Kidney capillary endothelial cell (primary cell): Measurements from ENCODE around the gene ITPR3.

Experiments
- DNase-seq: peaks from one replicate; pipeline ENCODE4 v3.0.0-alpha.2; 2018; ENCODE audit warnings: low spot score

ITPR3 gene

GRCh38 chr6:33686981-33687975 is 66.2 kb downstream of the ITPR3 start:
- DNase-seq, result no peak

GRCh38 chr6:33688006-33688405 is 66.9 kb downstream of the ITPR3 start:
- DNase-seq, result no peak

- DNase-seq, result no peak
Measured at GRCh38 chr6:33688451-33689147, 67.5 kb downstream of the ITPR3 start.

- DNase-seq, result no peak
Measured at GRCh38 chr6:33689148-33689494, 68.0 kb downstream of the ITPR3 start.

GRCh38 chr6:33689879-33690278 is 68.8 kb downstream of the ITPR3 start:
- DNase-seq, result no peak

- no peak for DNase-seq
Measured at GRCh38 chr6:33690766-33691165, 69.6 kb downstream of the ITPR3 start.

GRCh38 chr6:33691456-33692077 is 70.4 kb downstream of the ITPR3 start:
- no peak for DNase-seq

GRCh38 chr6:33692078-33692759 is 71.1 kb downstream of the ITPR3 start:
- no peak for DNase-seq

- no peak for DNase-seq
Measured at GRCh38 chr6:33692760-33693158, 71.6 kb downstream of the ITPR3 start.

GRCh38 chr6:33693186-33694105 is 72.3 kb downstream of the ITPR3 start:
- DNase-seq, result no peak

- DNase-seq, result peak; percentile 96
Measured at GRCh38 chr6:33694401-33694931, 73.3 kb downstream of the ITPR3 start.

GRCh38 chr6:33694977-33695376 is 73.9 kb downstream of the ITPR3 start:
- no peak for DNase-seq

GRCh38 chr6:33695451-33695887 is 74.3 kb downstream of the ITPR3 start:
- DNase-seq, result no peak

GRCh38 chr6:33696076-33696475 is 75.0 kb downstream of the ITPR3 start:
- DNase-seq, result no peak

- DNase-seq, result peak; percentile 92
Measured at GRCh38 chr6:33696548-33697518, 75.7 kb downstream of the ITPR3 start.

GRCh38 chr6:33697845-33698244 is 76.7 kb downstream of the ITPR3 start:
- no peak for DNase-seq

- no peak for DNase-seq
Measured at GRCh38 chr6:33698494-33698893, 77.4 kb downstream of the ITPR3 start.

- no peak for DNase-seq
Measured at GRCh38 chr6:33699131-33699530, 78.0 kb downstream of the ITPR3 start.

GRCh38 chr6:33699739-33700138 is 78.6 kb downstream of the ITPR3 start:
- DNase-seq, result no peak
